ENCODE results near the gene ACSL4.
"Not testable (repeated sequence)": the region's sequence is repeated elsewhere in the genome, so short reads cannot be mapped to it uniquely, and the experiment has no call there.

The ACSL4 gene

GRCh38 chrX:109671170-109671569 lies 61.9 kb downstream of the ACSL4 start:
- H3K9me3 Mint-ChIP-seq; H3K4me3 Mint-ChIP-seq; H3K4me1 Mint-ChIP-seq (ENCODE audit: low read depth); H3K27ac Mint-ChIP-seq; H3K27me3 Mint-ChIP-seq; DNase-seq: not testable (repeated sequence)
- H3K36me3 Mint-ChIP-seq (ENCODE audit: low read depth): peaks cover 81% of the 10 kb centered on the region

DNA sequence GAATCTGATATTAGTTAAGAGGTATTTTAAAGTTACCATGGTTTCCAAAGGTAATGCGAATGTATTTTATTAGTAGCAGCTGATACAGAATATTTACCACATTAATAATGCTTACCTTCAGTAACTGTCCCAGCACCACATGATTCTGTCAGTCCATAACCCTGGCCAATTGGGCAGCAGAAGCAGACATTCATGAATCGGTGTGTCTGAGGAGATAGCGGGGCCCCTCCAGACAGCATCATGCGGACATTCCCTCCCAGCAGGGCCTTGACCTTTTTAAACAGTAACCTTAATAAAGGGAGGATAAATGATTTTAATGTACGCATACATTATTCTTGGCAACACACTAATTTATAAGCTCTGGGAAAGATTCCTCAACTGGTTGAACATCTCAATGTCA lies 65.1 kb downstream of the ACSL4 start:
- H3K27ac Mint-ChIP-seq: no peak overlapping the region
- no peaks in the 10 kb centered on the region for H3K27me3 Mint-ChIP-seq
- no peaks in the 10 kb centered on the region for H3K4me1 Mint-ChIP-seq (ENCODE audit: low read depth)
- H3K4me3 Mint-ChIP-seq: no peak overlapping the region
- peaks cover 77% of the 10 kb centered on the region for H3K36me3 Mint-ChIP-seq (ENCODE audit: low read depth)
- no peaks in the 10 kb centered on the region for H3K9me3 Mint-ChIP-seq
- no peak for DNase-seq

DNA sequence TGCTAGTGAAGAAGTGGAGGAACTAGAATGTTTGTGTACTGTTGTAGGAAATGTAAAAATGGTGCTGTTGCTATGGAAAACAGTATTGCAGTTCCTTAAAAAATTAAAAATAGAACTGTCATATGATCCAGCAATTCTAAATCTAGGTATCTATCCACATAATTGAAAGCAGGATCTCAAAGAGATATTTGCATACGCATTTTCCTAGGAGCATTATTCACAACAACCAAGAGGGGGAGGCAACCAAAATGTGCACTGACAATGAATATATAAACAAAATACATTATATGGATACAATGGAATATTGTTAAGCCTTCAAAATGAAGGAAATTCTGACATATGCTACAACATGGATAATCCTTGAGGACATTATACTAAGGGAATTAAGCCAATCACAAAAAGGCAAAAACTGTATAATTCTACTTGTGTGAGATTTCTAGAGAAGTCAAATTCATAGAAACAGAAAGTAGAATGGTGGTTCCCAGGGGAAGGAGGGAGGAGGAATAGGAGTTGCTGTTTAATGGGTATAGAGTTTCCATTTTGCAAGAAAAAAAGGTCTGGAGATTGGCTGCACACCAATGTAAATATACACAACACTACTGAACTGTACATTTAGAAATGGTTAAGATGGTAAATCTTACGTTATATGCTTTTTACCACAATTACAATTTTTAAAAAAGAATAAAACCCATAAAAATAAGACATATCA lies 72.5 kb downstream of the ACSL4 start:
- H3K27me3 Mint-ChIP-seq: peaks cover 2% of the 10 kb centered on the region
- H3K27ac Mint-ChIP-seq: no peak overlapping the region
- H3K36me3 Mint-ChIP-seq (ENCODE audit: low read depth): peaks cover 90% of the 10 kb centered on the region
- no peaks in the 10 kb centered on the region for H3K4me1 Mint-ChIP-seq (ENCODE audit: low read depth)
- H3K4me3 Mint-ChIP-seq: no peak overlapping the region
- DNase-seq: no peak
- no peaks in the 10 kb centered on the region for H3K9me3 Mint-ChIP-seq

GRCh38 chrX:109658391-109658790 lies 74.7 kb downstream of the ACSL4 start:
- no peak for DNase-seq
- Mint-ChIP-seq H3K4me1 (ENCODE audit: low read depth) (no peaks in the 10 kb centered on the region), H3K27ac (no peak overlapping the region), H3K9me3 (no peaks in the 10 kb centered on the region), H3K4me3 (no peak overlapping the region), H3K36me3 (ENCODE audit: low read depth) (peaks cover 84% of the 10 kb centered on the region), H3K27me3 (peaks cover 2% of the 10 kb centered on the region)

DNA sequence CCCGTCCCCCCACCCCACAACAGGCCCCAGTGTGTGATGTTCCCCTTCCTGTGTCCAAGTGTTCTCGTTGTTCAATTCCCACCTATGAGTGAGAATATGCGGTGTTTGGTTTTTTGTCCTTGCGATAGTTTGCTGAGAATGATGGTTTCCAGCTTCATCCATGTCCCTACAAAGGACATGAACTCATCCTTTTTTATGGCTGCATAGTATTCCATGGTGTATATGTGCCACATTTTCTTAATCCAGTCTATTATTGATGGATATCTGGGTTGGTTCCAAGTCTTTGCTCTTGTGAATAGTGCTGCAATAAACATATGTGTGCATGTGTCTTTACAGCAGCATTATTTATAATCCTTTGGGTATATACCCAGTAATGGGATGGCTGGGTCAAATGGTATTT lies 75.7 kb downstream of the ACSL4 start:
- not testable (repeated sequence) for H3K4me3 Mint-ChIP-seq; H3K9me3 Mint-ChIP-seq; H3K27me3 Mint-ChIP-seq; DNase-seq; H3K4me1 Mint-ChIP-seq (ENCODE audit: low read depth); H3K27ac Mint-ChIP-seq
- peaks cover 74% of the 10 kb centered on the region for H3K36me3 Mint-ChIP-seq (ENCODE audit: low read depth)

DNA sequence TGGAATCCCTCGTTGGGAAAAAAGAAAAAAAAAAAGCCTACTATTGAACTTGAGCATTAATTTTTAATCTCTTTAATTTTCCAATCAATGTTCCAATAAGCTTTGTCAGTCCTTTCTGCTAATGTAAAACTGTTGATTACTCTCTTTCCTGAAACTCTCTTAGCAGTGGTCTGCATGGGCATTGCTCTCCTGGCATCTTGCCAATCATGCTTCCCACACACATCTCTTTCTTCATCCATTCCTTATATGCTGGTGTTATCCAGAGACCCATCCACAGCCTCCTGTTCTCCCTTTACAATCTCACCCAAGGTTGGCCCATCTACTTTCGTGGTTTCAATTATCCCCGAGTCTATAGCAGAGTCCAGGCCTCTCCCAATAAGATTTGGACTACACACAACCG lies 76.3 kb downstream of the ACSL4 start:
- H3K27me3 Mint-ChIP-seq: peaks cover 2% of the 10 kb centered on the region
- no peaks in the 10 kb centered on the region for H3K9me3 Mint-ChIP-seq
- H3K36me3 Mint-ChIP-seq (ENCODE audit: low read depth): peaks cover 74% of the 10 kb centered on the region
- H3K4me1 Mint-ChIP-seq (ENCODE audit: low read depth): no peaks in the 10 kb centered on the region
- no peak for DNase-seq
- no peak overlapping the region for H3K4me3 Mint-ChIP-seq
- H3K27ac Mint-ChIP-seq: no peak overlapping the region

GRCh38 chrX:109655502-109656201 lies 77.4 kb downstream of the ACSL4 start:
- DNase-seq: no peak
- Mint-ChIP-seq H3K27me3 (peaks cover 2% of the 10 kb centered on the region), H3K4me3 (no peak overlapping the region), H3K9me3 (no peaks in the 10 kb centered on the region), H3K4me1 (ENCODE audit: low read depth) (no peaks in the 10 kb centered on the region), H3K36me3 (ENCODE audit: low read depth) (peaks cover 70% of the 10 kb centered on the region), H3K27ac (no peak overlapping the region)

DNA sequence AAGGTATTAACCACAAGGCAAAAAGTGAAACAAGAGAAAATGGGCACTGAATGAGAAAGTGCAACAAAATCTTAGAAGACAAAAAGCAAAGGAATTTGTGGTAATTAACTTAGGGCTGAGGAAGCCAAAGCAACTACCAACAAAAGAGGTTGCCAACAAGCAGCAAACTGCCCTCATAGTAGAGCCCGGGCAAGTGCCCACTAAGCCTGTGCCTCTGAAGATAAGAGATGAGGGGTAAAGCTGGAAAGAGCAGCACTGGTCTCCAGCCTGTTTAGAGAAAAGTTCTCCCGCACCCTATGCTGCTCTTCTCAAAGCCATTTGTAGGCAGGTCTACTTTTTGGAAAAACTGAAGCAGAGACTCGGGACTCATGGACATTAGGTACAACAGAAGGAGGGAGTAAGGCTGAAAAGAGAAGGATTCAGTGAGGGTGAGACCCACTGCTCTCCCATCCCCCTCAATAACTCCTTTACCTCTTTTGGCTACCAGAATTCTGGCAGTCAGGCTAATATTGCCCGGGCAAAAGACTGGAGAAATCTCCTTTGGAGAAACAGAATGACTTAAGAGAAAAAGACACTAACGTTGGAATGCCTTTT lies 78.4 kb downstream of the ACSL4 start:
- Mint-ChIP-seq H3K4me1 (ENCODE audit: low read depth) (no peaks in the 10 kb centered on the region), H3K27ac (no peak overlapping the region), H3K27me3 (peaks cover 2% of the 10 kb centered on the region), H3K36me3 (ENCODE audit: low read depth) (peaks cover 60% of the 10 kb centered on the region), H3K9me3 (no peaks in the 10 kb centered on the region), H3K4me3 (no peak overlapping the region)
- no peak for DNase-seq

DNA sequence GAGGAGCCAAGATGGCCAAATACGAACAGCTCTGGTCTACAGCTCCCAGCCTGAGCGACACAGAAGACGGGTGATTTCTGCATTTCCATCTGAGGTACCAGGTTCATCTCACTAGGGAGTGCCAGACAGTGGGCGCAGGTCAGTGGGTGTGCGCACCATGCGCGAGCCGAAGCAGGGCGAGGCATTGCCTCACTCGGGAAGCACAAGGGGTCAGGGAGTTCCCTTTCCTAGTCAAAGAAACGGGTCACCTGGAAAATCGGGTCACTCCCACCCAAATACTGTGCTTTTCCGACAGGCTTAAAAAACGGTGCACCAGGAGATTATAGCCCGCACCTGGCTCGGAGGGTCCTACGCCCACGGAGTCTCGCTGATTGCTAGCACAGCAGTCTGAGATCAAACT lies 88.4 kb downstream of the ACSL4 start:
- H3K4me1 Mint-ChIP-seq (ENCODE audit: low read depth); H3K9me3 Mint-ChIP-seq; H3K27ac Mint-ChIP-seq; H3K27me3 Mint-ChIP-seq; H3K4me3 Mint-ChIP-seq; DNase-seq: not testable (repeated sequence)
- peaks cover 25% of the 10 kb centered on the region for H3K36me3 Mint-ChIP-seq (ENCODE audit: low read depth)

GRCh38 chrX:109643687-109644086 lies 89.4 kb downstream of the ACSL4 start:
- no peak overlapping the region for H3K27ac Mint-ChIP-seq
- H3K4me1 Mint-ChIP-seq (ENCODE audit: low read depth): peaks cover 5% of the 10 kb centered on the region
- peaks cover 3% of the 10 kb centered on the region for H3K27me3 Mint-ChIP-seq
- H3K9me3 Mint-ChIP-seq: no peaks in the 10 kb centered on the region
- no peak for DNase-seq
- H3K36me3 Mint-ChIP-seq (ENCODE audit: low read depth): peaks cover 32% of the 10 kb centered on the region
- H3K4me3 Mint-ChIP-seq: no peak overlapping the region

DNA sequence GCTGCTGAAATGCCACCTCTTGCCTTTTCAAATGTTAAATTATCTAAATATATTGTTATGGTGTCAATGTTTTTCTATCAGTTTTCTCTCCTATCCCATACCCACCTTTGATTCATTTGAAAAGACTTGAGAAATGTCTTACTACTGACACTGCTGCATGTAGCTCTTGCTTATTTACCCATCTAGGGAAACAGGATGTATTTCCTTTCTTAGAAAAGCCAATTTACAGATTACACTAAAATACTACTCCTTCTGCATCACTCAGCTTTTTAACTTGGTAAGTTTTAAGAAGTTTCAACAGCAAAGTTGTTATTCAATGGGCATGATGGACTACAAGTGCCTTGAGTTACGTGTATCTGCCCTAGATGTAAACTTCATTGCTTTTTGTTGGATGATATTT lies 94.9 kb downstream of the ACSL4 start:
- no peak for DNase-seq
- H3K36me3 Mint-ChIP-seq (ENCODE audit: low read depth): peaks cover 36% of the 10 kb centered on the region
- H3K9me3 Mint-ChIP-seq: no peaks in the 10 kb centered on the region
- peaks cover 1% of the 10 kb centered on the region for H3K4me1 Mint-ChIP-seq (ENCODE audit: low read depth)
- peaks cover 25% of the 10 kb centered on the region for H3K27me3 Mint-ChIP-seq
- H3K4me3 Mint-ChIP-seq: no peak overlapping the region
- H3K27ac Mint-ChIP-seq: no peak overlapping the region

DNA sequence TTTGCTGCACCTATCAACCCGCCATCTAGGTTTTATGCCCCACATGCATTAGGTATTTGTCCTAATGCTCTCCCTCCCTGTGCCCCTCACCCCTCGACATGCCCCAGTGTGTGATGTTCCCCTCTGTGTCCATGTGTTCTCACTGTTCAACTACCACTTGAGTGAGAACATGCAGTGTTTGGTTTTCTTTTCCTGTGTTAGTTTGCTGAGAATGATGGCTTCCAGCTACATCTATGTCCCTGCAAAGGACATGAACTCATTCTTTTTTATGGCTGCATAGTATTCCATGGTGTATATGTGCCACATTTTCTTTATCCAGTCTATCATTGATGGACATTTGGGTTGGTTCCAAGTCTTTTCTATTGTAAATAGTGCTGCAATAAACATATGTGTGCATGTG lies 95.6 kb downstream of the ACSL4 start:
- not testable (repeated sequence) for H3K9me3 Mint-ChIP-seq; H3K4me1 Mint-ChIP-seq (ENCODE audit: low read depth); DNase-seq; H3K27ac Mint-ChIP-seq; H3K4me3 Mint-ChIP-seq
- Mint-ChIP-seq H3K36me3 (ENCODE audit: low read depth) (peaks cover 30% of the 10 kb centered on the region), H3K27me3 (peaks cover 25% of the 10 kb centered on the region)

- Mint-ChIP-seq H3K4me3 (no peak overlapping the region), H3K36me3 (ENCODE audit: low read depth) (peaks cover 17% of the 10 kb centered on the region)
Observed at GRCh38 chrX:109635146-109635545, 97.9 kb downstream of the ACSL4 start.

GRCh38 chrX:109632906-109633504 lies 100.1 kb downstream of the ACSL4 start:
- Mint-ChIP-seq H3K4me3 (no peak overlapping the region), H3K27me3 (peaks cover 32% of the 10 kb centered on the region), H3K4me1 (ENCODE audit: low read depth) (no peaks in the 10 kb centered on the region), H3K27ac (no peak overlapping the region), H3K9me3 (no peaks in the 10 kb centered on the region), H3K36me3 (ENCODE audit: low read depth) (peaks cover 3% of the 10 kb centered on the region)
- no peak for DNase-seq

More at GRCh38 chrX:109635146-109635545, 97.9 kb downstream of the ACSL4 start:
- Mint-ChIP-seq H3K27me3 (peaks cover 32% of the 10 kb centered on the region), H3K27ac (no peak overlapping the region), H3K4me1 (ENCODE audit: low read depth) (no peaks in the 10 kb centered on the region), H3K9me3 (no peaks in the 10 kb centered on the region)
- no peak for DNase-seq

DNA sequence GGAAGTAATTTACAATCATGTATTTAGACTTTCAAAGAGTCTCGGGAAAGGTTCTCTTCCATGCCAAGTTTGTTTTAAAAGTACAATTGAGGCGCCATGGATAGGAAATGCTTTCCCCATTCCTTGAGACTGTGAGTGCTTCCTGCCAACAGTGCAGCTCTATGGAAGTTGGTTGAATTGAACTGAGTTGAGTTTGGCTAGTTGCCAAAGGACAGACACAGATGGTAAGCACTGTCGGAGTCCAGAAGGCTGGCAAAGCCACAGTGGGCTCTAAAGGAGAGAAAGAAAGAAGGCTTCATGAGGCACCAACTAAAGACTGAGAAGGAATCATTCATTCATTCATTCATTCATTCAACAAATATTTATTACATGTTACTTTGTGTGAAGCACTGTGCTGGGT lies 103.7 kb downstream of the ACSL4 start:
- DNase-seq: no peak
- Mint-ChIP-seq H3K9me3 (no peaks in the 10 kb centered on the region), H3K4me3 (no peak overlapping the region), H3K36me3 (ENCODE audit: low read depth) (no peaks in the 10 kb centered on the region), H3K27ac (no peak overlapping the region), H3K27me3 (peaks cover 18% of the 10 kb centered on the region), H3K4me1 (ENCODE audit: low read depth) (no peaks in the 10 kb centered on the region)

Data from activated T-cell treated with anti-CD3 and anti-CD28 coated beads, Interleukin-2, amount 50 U/mL, for 24 hours (primary cell).